Gastrocnemius medialis (tissue), 4 donors: Measurements from ENCODE around the gene THAP9. TPM values are rescaled to one million over a fixed set of nuclear protein-coding genes. Genes with fewer than 3 reads are reported as not detected.

Experiments used
- ATAC-seq, 2 donors: fragments of 150-250 bp; one replicate each; pipeline ENCODE4 v1.9.1; 2016
- DNase-seq, 2 donors: peaks; one replicate each; pipeline ENCODE4 v3.0.0-alpha.2; 2019
- H3K27ac ChIP-seq, 4 donors: fragments of 200-600 bp; sonication (generic); 1 replicate in 1 of 4; 2 replicates in 3 of 4; pipeline ENCODE4 v1.5.1; 2016 to 2018; ENCODE audit warnings: mild to moderate bottlenecking in 2 of 4, moderate library complexity in 1 of 4
- H3K27me3 ChIP-seq, 3 donors: fragments of 200-600 bp; sonication (generic) in 2 of 3; 1 replicate in 1 of 3; 2 replicates in 2 of 3; pipeline versions ENCODE4 v1.5.1 to v1.6.0; 2016 to 2019; ENCODE audit warnings: mild to moderate bottlenecking in 1 of 3, moderate library complexity in 1 of 3
- H3K36me3 ChIP-seq, 2 donors: fragments of 200-600 bp; sonication (generic) in 1 of 2; one replicate each; pipeline ENCODE4 v1.5.1; 2017 to 2018
- H3K4me1 ChIP-seq, 2 donors: fragments of 200-600 bp; sonication (generic) in 1 of 2; one replicate each; pipeline ENCODE4 v1.5.1; 2016 to 2017; ENCODE audit warnings: mild to moderate bottlenecking in 2 of 2
- H3K4me3 ChIP-seq, 4 donors: fragments of 200-600 bp; sonication (generic) in 3 of 4; 1 replicate in 1 of 4; 2 replicates in 3 of 4; pipeline ENCODE4 v1.5.1; 2016 to 2019; ENCODE audit warnings: mild to moderate bottlenecking in 2 of 4
- H3K9me3 ChIP-seq, 3 donors: fragments of 200-600 bp; sonication (generic) in 2 of 3; 1 replicate in 1 of 3; 2 replicates in 2 of 3; pipeline ENCODE4 v1.5.1; 2016 to 2019
- POLR2A ChIP-seq, 2 donors: fragments of 450-650 bp; IDR thresholded peaks; one replicate each; pipeline ENCODE4 v1.6.1; 2017; ENCODE audit warnings: antibody characterized with exemption in 2 of 2, mild to moderate bottlenecking in 2 of 2, moderate library complexity in 2 of 2
- in situ Hi-C, 4 donors: fragments of 200-750 bp; cut with MboI; loops; one replicate each; pipeline versions ENCODE4 v1.15.0 to v1.8.0; 2017; ENCODE audit warnings: low sequenced_read_pairs in 4 of 4
- intact Hi-C: fragments of 100-400 bp; cut with DNase I; formaldehyde crosslinking; loops from one replicate; pipeline ENCODE4 v1.15.1; 2023; ENCODE audit warnings: low total_unique reads
- total RNA-seq, 4 donors: library from RNA; depleted of rRNA; stranded (reverse); fragments of >200 nt; gene quantifications; one replicate each; pipeline versions ENCODE4 v1.1.0 to v1.2.3, GENCODE V29; 2016
- TF ChIP-seq, protein P1 (sequence below), 5 experiments: fragments of 450-650 bp in 3 of 5; fragments of 200-600 bp in 2 of 5; sonication (generic) in 2 of 5; IDR thresholded peaks in 4 of 5; conservative IDR thresholded peaks in 1 of 5; 1 replicate in 4 of 5; 2 replicates in 1 of 5; pipeline ENCODE4 v1.5.1; 2016 to 2019; ENCODE audit warnings: antibody characterized with exemption in 5 of 5, mild to moderate bottlenecking in 3 of 5, moderate library complexity in 3 of 5

The THAP9 gene, protein sequence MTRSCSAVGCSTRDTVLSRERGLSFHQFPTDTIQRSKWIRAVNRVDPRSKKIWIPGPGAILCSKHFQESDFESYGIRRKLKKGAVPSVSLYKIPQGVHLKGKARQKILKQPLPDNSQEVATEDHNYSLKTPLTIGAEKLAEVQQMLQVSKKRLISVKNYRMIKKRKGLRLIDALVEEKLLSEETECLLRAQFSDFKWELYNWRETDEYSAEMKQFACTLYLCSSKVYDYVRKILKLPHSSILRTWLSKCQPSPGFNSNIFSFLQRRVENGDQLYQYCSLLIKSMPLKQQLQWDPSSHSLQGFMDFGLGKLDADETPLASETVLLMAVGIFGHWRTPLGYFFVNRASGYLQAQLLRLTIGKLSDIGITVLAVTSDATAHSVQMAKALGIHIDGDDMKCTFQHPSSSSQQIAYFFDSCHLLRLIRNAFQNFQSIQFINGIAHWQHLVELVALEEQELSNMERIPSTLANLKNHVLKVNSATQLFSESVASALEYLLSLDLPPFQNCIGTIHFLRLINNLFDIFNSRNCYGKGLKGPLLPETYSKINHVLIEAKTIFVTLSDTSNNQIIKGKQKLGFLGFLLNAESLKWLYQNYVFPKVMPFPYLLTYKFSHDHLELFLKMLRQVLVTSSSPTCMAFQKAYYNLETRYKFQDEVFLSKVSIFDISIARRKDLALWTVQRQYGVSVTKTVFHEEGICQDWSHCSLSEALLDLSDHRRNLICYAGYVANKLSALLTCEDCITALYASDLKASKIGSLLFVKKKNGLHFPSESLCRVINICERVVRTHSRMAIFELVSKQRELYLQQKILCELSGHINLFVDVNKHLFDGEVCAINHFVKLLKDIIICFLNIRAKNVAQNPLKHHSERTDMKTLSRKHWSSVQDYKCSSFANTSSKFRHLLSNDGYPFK
- total RNA-seq, result 10 to 100 TPM in 1 of 4 donors, 1 to 10 TPM in 3; 7.6 to 11.1 (median 8.4) TPM

DNA sequence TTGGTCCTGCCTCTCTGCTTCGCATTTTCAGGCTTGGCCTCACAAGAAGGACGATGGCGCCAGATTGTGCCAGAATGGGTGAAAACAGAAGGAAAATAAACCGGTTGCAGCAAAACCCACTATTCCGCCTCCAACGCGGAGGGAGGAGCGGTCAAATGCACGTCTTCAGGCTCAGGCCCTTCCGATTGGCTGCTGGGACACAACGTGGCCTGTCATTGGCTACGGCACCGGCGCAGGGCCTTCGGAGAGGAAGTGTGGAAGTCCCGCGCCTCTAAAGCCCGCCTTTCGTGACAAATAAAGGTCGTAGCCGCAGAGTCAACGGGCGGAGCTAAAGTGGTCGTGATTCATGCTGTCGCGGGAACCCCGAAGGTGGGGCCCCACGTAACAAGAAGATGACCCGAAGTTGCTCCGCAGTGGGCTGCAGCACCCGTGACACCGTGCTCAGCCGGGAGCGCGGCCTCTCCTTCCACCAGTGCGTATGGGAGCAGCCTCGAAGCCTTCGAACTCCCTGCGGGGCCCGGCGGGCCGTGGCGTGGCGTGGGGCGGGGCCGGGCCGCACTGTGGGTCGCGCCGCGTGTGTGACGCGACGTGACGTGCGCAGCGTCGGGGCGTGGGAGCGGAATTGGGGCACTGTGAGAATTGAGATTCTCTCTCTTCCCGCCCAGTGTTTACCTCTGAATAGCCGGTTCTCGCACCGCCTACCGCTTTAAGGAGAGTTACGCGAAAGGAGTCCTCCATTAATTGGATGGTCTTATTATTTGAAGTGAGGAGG is at the start of gene THAP9:
Gene THAP9, plus strand, starts transcription at position 325 of the 772 bp plus-strand sequence. Its CDS starts 68 bp downstream, at position 393.
- Histone ChIP-seq H3K27ac (peak within 1 kb of the TSS; percentile 94 to 98 (median 96)), H3K36me3 (peaks cover 0 to 19% of the 10 kb centered on the region in 2 donors), H3K4me3 (peak within 1 kb of the TSS; percentile 65 to 92 (median 82)), H3K9me3 (no peaks in the 10 kb centered on the region), H3K27me3 (no peaks in the 10 kb centered on the region), H3K4me1 (peaks cover 32 to 34% of the 10 kb centered on the region in 2 donors)
- DNase-seq, result peak; percentile 99
- TF ChIP-seq, protein P1, sequence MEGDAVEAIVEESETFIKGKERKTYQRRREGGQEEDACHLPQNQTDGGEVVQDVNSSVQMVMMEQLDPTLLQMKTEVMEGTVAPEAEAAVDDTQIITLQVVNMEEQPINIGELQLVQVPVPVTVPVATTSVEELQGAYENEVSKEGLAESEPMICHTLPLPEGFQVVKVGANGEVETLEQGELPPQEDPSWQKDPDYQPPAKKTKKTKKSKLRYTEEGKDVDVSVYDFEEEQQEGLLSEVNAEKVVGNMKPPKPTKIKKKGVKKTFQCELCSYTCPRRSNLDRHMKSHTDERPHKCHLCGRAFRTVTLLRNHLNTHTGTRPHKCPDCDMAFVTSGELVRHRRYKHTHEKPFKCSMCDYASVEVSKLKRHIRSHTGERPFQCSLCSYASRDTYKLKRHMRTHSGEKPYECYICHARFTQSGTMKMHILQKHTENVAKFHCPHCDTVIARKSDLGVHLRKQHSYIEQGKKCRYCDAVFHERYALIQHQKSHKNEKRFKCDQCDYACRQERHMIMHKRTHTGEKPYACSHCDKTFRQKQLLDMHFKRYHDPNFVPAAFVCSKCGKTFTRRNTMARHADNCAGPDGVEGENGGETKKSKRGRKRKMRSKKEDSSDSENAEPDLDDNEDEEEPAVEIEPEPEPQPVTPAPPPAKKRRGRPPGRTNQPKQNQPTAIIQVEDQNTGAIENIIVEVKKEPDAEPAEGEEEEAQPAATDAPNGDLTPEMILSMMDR (IDR thresholded peaks at IDR 0.05 in 4 of 5, conservative IDR thresholded peaks at IDR 0.05 in 1 of 5), result no peak
- peak; percentile 78 to 89 for TF ChIP-seq POLR2A (IDR thresholded peaks at IDR 0.05)
- ATAC-seq, result peak; percentile 96
- in situ Hi-C loops, result loop anchor here in 3 of 4 donors (10.0 to 25.0 kb wide), 2 partner anchors 104 to 362 kb away; no protein-coding TSS in a partner anchor
- intact Hi-C loops, result loop anchor here (1.0 to 2.0 kb wide), 5 partner anchors 9 to 526 kb away; partner anchors contain the start of genes COQ2, ENOPH1, HNRNPDL and LIN54

DNA sequence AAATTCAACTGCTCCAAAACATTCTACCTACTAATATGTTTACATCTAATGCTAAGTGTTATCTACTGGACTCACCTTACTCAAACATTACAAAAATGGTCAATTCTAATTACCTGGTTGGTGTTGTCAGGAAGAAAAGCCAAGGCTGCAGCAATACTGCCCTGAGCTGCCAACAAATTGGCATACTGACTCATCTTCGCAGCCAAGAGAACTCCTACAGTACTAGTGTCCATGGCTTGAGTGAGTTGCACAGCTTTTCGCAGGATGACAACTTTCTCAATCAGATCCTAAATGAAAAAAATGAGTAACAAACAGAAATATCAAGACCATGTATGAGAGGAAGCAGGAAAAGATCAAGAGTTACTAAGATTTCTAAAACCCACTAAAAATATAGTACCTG is 49.2 kb upstream of the THAP9 start:
- H3K9me3 ChIP-seq, result no peaks in the 10 kb centered on the region
- no peak overlapping the region for H3K27ac ChIP-seq
- no peak for TF ChIP-seq POLR2A (IDR thresholded peaks at IDR 0.05)
- TF ChIP-seq, protein P1 (IDR thresholded peaks at IDR 0.05 in 4 of 5, conservative IDR thresholded peaks at IDR 0.05 in 1 of 5), result no peak
- intact Hi-C loops, result no loop called here
- H3K4me1 ChIP-seq, result no peaks in the 10 kb centered on the region
- H3K27me3 ChIP-seq, result no peaks in the 10 kb centered on the region
- H3K4me3 ChIP-seq, result no peak overlapping the region
- DNase-seq (no peak), ATAC-seq (no peak)
- H3K36me3 ChIP-seq, result peaks cover 0 to 98% of the 10 kb centered on the region in 2 donors
- in situ Hi-C loops, result loop anchor here in 2 of 4 donors (25.0 kb wide), 2 partner anchors 586 to 611 kb away; partner anchors contain the start of genes HELQ (in 1 of the 2) and MRPS18C (in 1 of the 2)

DNA sequence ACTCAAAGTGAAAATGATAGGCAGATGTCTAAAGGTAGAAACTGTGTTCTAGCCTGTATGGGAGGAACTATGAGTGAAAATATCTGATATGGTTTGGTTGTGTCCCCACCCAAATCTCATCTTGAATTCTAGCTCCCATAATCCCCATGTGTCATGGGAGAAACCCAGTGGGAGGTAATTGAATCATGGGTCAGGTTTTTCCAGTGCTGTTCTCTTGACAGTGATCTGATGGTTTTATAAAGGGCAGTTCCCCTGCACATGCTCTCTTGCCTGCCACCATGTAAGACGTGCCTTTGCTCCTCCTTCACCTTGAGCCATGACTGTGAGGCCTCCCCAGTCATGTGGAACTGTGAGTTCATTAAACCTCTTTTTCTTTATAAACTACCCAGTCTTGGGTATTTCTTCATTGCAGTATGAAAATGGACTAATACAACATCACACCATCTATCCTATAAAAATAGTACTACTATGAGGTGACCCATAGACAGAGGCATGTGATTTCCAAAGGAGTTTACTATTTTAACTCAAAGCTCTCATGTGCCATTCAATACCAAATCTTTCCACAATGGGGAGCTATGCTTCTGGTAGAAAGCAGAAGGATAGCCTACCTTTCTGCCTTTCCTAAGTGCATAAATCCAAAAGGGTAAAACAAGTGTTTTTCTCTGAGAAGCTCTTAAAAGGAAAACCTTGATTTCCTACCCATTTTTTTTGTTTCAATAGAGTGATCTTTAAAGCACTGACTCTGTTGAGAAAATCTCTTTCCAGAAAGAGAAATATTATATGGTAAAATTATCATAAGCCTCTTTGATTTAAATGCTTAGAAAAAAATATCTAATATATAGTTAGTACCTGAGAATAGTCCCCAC is 48.4 kb upstream of the THAP9 start:
- in situ Hi-C loops, result loop anchor here in 2 of 4 donors (25.0 kb wide), 2 partner anchors 585 to 610 kb away; partner anchors contain the start of genes HELQ (in 1 of the 2) and MRPS18C (in 1 of the 2)

More for the DNA sequence above, 48.4 kb upstream of the THAP9 start:
- DNase-seq (no peak), ATAC-seq (peak in 1 of 2 donors; percentile 60)
- intact Hi-C loops, result no loop called here
- Histone ChIP-seq H3K27me3 (no peaks in the 10 kb centered on the region), H3K27ac (no peak overlapping the region), H3K36me3 (peaks cover 0 to 98% of the 10 kb centered on the region in 2 donors), H3K4me1 (no peaks in the 10 kb centered on the region), H3K4me3 (no peak overlapping the region), H3K9me3 (no peaks in the 10 kb centered on the region)
- TF ChIP-seq POLR2A (IDR thresholded peaks at IDR 0.05), result no peak
- TF ChIP-seq, protein P1 (IDR thresholded peaks at IDR 0.05 in 4 of 5, conservative IDR thresholded peaks at IDR 0.05 in 1 of 5), result peak in 2 of 5 experiments; percentile 23 to 36
